GM10847 (cell line): Measurements from ENCODE around the gene MVB12B.

Experiments used
- POLR2A ChIP-seq: IDR thresholded peaks from 2 replicates; pipeline ENCODE4 v1.6.1; 2011; ENCODE audit not compliant: insufficient read length; ENCODE audit errors: extremely low read depth

Gene MVB12B

GRCh38 chr9:126393876-126394275 is 67.2 kb downstream of the MVB12B start:
- TF ChIP-seq POLR2A, result no peak

GRCh38 chr9:126394802-126395201 is 68.2 kb downstream of the MVB12B start:
- TF ChIP-seq POLR2A, result no peak

- TF ChIP-seq POLR2A, result no peak
These were observed 69.0 kb downstream of the MVB12B start for GRCh38 chr9:126395439-126396212.

- no peak for TF ChIP-seq POLR2A
These were observed 70.4 kb downstream of the MVB12B start for GRCh38 chr9:126397056-126397455.

GRCh38 chr9:126398403-126399058 is 71.9 kb downstream of the MVB12B start:
- no peak for TF ChIP-seq POLR2A

- no peak for TF ChIP-seq POLR2A
These were observed 72.6 kb downstream of the MVB12B start for GRCh38 chr9:126399251-126399650.

GRCh38 chr9:126399789-126400188 is 73.2 kb downstream of the MVB12B start:
- TF ChIP-seq POLR2A, result no peak

- TF ChIP-seq POLR2A, result no peak
These were observed 73.9 kb downstream of the MVB12B start for GRCh38 chr9:126400571-126400970.

GRCh38 chr9:126401107-126401506 is 74.5 kb downstream of the MVB12B start:
- no peak for TF ChIP-seq POLR2A

- no peak for TF ChIP-seq POLR2A
These were observed 75.0 kb downstream of the MVB12B start for GRCh38 chr9:126401581-126401980.

GRCh38 chr9:126403397-126403796 is 76.8 kb downstream of the MVB12B start:
- TF ChIP-seq POLR2A, result no peak

- no peak for TF ChIP-seq POLR2A
These were observed 77.8 kb downstream of the MVB12B start for GRCh38 chr9:126404459-126404858.

GRCh38 chr9:126406075-126406667 is 79.5 kb downstream of the MVB12B start:
- TF ChIP-seq POLR2A, result no peak

GRCh38 chr9:126407114-126407870 is 80.7 kb downstream of the MVB12B start:
- TF ChIP-seq POLR2A, result no peak

- no peak for TF ChIP-seq POLR2A
These were observed 81.4 kb downstream of the MVB12B start for GRCh38 chr9:126408004-126408403.
